CD4-positive, alpha-beta T cell treated with Interleukin-12 subunit alpha and Interleukin-12 subunit beta, for 1 hour (primary cell): Measurements from ENCODE around the gene KCNK10.

Source experiments
- DNase-seq: peaks from one replicate; pipeline ENCODE4 v3.0.0-alpha.2; 2020

The KCNK10 gene, protein sequence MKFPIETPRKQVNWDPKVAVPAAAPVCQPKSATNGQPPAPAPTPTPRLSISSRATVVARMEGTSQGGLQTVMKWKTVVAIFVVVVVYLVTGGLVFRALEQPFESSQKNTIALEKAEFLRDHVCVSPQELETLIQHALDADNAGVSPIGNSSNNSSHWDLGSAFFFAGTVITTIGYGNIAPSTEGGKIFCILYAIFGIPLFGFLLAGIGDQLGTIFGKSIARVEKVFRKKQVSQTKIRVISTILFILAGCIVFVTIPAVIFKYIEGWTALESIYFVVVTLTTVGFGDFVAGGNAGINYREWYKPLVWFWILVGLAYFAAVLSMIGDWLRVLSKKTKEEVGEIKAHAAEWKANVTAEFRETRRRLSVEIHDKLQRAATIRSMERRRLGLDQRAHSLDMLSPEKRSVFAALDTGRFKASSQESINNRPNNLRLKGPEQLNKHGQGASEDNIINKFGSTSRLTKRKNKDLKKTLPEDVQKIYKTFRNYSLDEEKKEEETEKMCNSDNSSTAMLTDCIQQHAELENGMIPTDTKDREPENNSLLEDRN

GRCh38 chr14:88323086-88323522 lies at the start of gene KCNK10:
Gene KCNK10 (minus strand): TSS chr14:88323269. CDS start chr14:88322798, 471 bp downstream.
- DNase-seq: no peak

DNA sequence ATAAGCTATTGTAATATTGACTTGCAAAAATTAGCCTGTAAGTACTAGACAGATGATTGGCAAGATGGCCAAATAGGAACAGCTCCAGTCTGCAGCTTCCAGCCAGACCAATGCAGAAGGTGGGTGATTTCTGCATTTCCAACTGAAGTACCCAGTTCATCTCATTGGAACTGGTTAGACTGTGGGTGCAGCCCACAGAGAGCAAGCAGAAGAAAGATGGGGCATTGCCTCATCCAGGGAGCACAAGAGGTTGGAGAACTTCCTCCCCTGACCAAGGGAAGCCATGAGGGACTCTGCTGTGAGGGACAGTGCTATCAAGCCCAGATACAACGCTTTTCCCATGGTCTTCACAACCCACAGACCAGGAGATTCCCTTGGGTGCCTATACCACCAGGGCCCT lies 46.4 kb upstream of the KCNK10 start:
- DNase-seq: no peak

- DNase-seq: no peak
These were observed 41.8 kb upstream of the KCNK10 start for GRCh38 chr14:88364710-88365413.

DNA sequence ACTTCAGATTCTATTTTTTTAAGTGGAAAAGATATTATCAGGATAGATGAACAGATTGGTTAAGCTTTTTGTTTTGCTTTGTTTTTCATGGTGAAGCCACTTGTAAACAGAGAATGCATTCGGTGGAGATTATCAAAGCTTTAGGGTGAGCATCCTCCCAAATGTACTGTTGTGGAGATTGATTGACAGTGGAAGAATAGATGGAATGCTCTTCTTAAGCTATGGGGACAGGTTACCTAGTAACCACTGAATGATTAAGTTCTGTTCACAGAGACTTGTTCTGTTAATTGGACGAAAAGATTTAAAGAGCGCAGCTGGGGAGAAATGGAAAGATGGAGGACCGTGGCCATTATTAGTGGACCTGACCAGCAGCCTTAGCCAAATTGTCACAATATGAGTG lies 40.6 kb upstream of the KCNK10 start:
- DNase-seq: no peak

DNA sequence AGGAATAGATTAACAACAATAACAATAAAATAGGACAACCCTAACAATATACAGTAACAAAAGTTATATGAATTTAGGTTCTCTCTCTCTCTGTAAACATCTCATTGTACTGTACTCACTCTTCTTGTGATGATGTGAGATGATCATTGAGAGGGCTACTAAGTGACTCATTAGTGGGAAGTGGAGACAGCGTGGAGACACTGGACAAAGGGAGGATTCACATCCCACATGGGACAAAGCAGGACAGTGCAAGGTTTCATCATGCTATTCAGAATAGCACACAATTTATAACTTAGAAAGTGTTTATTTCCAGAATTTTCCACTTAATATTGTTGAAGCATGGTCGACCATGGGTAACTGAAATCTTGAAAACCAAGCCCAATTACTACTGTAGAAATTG lies 36.4 kb upstream of the KCNK10 start:
- DNase-seq: no peak

- DNase-seq: no peak
These were observed 31.3 kb upstream of the KCNK10 start for GRCh38 chr14:88354358-88354757.

DNA sequence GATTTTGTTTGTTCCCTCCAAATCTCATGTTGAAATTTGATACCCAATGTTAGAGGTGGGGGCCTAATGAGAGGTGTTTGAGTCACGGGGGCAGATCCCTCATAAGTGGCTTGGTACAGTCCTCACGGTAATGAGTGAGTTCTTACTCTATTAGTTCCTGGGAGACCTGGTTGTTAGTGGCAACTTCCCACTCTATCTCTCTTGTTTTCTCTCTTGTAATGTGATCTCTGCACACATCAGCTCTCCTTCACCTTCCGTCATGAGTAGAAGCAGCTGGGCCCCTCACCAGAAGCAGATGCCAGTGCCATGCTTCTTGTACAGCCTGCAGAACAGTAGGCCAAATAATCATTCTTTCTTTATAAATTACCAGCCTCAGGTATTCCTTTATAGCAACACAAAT lies 29.6 kb upstream of the KCNK10 start:
- no peak for DNase-seq

DNA sequence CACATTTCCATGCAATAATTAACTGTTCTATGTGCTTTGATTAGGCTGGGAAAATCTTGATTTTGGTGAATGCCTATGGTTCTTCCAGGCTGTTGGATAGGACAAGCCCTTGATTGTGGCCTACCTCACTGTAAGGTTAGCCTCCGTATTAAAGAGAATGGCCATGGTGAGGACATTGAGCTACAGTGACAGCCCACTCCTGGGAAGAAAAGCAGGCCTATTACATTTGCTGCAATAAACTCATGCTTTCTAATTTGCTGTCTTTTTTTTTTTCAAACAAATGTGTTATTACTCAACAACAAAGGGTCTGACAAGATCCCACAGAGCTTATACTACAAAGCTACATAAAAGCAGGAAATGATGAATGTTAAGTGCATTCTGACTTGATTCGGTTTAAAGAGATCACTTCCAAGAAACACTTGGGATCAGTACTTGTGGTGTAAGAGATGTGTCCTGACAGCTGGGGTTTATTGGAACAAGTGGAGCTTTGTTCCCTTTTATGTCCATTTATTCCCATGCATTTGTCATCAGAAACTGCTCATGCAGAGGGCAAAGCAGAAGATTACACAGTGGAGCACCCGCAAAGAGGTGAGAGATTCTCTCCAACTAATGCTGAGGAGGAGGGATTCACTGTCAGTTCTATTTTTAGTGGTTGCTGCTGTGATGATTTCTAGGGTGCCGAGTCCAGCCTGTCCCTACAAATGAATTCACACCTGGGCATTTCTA lies 29.1 kb upstream of the KCNK10 start:
- no peak for DNase-seq

DNA sequence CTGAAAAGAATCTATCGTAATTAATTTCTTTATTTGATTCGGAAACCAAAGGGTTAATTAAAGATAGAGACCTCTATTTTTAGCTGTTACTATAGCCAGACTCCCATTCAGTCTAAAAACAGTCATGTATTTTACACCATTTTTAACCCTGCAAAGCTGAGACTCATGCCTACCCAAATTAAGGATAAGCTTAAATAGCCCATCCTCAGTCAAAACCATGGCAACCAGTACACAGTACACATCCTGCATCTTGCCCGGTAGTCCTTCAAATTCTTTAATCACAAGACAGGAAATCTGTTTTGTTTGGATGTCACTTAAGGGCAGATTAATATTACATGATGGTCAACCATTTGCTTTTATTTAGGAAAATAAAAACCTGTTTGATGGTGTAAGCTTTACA lies 25.5 kb upstream of the KCNK10 start:
- DNase-seq: no peak

- DNase-seq: no peak
These were observed 23.1 kb upstream of the KCNK10 start for GRCh38 chr14:88346048-88346639.

GRCh38 chr14:88342980-88343379 lies 19.9 kb upstream of the KCNK10 start:
- no peak for DNase-seq

DNA sequence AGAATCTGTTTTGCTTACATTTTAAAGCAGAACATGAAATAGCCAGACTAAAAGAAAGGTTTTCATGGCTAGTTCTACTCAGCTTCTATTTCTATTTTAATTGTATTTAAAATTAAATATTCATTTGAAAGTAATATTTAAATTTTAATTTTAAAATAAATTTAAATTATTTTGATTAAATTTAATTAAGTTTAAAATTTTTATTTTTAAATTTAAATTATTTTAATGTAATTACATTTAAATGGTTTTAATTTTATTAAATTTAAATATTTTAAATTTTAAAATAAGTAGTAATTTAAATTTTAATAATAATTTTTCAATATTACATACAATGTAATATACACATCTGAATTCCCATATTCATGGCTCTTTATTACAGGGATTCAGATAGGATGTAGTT lies 17.3 kb upstream of the KCNK10 start:
- DNase-seq: no peak

DNA sequence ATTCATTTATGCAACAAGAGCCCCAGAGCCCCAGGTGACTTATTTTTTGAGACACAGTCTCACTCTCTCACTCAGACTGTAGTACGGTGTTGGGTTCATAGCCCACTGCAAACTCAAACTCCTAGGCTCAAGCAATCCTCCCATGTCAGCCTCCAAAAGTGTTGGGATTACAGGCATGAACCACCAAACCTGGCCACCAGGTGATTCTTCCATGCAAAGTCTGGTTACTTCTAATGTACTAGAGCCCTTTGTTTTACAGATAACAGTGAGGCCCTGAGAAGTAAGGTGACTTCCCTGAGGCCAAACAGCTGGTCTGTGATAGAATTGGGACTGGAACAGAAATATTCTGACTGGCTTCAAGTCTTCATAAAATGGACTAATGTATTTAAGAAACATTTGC lies 10.0 kb upstream of the KCNK10 start:
- DNase-seq: no peak

DNA sequence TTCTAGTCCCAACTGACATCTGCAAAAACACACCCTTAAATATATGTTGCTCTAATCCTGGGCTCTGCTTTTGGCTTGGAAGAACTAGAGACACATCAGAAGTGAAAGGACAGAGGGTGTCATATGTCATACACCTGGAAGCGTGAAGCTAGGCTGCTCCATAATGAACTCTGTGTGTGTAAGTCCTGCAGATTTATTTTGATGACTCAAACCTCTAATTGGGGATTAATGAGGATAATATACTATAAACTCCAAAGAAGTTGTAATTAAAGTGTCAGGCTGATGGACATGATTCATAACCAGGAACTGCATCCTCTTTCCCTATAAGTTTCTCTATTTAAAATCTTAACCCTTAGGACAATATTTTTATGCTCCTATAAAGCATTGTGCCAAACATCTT lies 4.4 kb upstream of the KCNK10 start:
- no peak for DNase-seq

- no peak for DNase-seq
These were observed 3.5 kb upstream of the KCNK10 start for GRCh38 chr14:88326352-88327103.

DNA sequence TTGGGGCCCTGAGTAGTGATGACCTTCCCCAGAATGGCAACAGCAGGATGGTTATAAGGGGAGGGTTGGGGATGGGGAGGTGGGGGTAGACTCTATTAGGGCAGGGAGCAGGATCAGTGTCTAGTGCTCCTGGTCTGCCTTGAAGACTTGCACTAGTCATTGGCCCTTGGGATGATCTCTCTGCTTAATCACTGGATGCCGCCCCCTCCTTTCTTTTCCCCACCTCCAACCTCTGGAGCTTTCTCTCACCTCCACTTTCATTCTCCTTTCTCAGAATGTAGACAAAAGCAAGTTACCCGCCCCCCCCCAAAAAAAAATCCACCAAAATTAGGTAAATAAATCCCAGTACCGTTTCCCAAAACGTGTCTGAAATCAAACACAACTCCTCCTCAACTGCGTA lies 2.8 kb upstream of the KCNK10 start:
- DNase-seq: no peak

DNA sequence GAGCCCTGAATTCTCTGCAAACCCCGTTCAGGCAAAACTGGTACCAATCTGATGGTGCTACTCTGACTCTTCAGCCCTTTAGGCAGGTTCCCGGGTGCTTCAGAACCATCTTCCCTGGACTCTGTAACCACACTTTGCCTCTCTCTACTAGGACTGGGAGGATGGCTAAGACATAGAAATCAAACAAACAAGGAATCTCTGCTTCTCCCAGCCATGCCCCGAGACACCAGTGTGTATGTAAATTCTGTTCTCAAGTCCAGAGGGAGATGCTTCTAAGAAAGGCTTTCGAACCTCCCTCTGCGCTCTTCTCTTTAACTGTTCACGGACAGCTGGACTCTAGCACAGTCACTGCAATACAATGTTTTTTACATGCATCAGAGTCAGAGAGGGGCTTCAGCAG lies 1.9 kb upstream of the KCNK10 start:
- DNase-seq: no peak

- no peak for DNase-seq
These were observed 1.4 kb upstream of the KCNK10 start for GRCh38 chr14:88324491-88324890.

DNA sequence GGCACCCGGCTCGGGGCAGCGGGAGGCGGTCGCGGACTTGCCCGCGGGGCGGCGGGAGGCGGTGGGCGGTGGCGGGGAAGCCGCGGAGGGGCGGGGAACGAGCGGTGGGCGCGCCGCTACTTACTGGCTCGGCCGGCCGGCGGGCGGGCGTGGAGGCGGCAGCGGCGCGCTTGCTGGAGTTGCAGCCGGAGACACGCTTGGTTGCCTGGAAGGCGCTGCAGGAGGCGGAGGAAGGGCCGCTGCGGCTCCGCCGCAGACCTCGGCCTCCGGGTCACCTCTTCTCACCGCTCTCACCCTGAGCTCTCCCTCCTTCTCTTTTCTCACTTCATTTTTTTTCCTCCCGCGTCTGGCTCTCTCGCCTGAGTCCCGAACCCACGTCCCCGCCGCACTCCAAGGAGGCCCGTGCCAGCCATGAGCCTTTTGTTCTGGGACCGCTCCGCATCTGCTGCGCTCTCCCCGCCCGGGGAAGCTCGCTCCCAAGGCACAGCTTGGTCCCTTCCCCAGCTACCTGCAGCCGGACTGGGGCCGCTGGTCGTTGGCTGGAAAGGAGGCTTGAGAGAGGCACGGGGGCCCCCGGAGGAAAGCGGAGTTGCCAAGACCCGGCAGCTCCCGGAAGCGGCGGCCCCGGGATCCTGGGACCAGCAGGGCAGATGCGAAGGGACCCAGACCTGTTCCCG lies 592 bp upstream of the KCNK10 start:
- no peak for DNase-seq

- no peak for DNase-seq
These were observed 474 bp downstream of the KCNK10 start for GRCh38 chr14:88322504-88323085.
